Common myeloid progenitor, CD34-positive (primary cell): ENCODE measurements around the gene NPAS2.

Experiments
- CTCF ChIA-PET: fragments of 350-600 bp; sonication (Branson Sonifier 250); formaldehyde crosslinking; loops from one replicate; lab custom pipeline; 2021; ENCODE audit warnings: antibody characterized with exemption; lab: Charles Lee
- POLR2A ChIA-PET: fragments of 350-600 bp; sonication (Branson Sonifier 250); formaldehyde crosslinking; loops from one replicate; lab custom pipeline; 2021; ENCODE audit warnings: antibody characterized with exemption; lab: Charles Lee
- DNase-seq, 3 donors: peaks; one replicate each; pipeline versions ENCODE4 v3.0.0 to v3.0.0-alpha.2; 2013
- H3K27ac ChIP-seq, 2 experiments: 1 replicate in 1 of 2; 2 replicates in 1 of 2; pipeline ENCODE4 v1.7.0; 2013; ENCODE audit warnings: inconsistent platforms in 2 of 2, low read length in 2 of 2, mild to moderate bottlenecking in 2 of 2, low read depth in 1 of 2, moderate library complexity in 1 of 2; ENCODE audit not compliant: severe bottlenecking in 2 of 2, insufficient read depth in 1 of 2, poor library complexity in 1 of 2
- H3K27me3 ChIP-seq, 5 experiments: replicated peaks in 2 of 5; 1 replicate in 3 of 5; 2 replicates in 2 of 5; pipeline versions ENCODE4 v1.6.1 to v1.7.0; 2013; ENCODE audit warnings: low read length in 4 of 5, mild to moderate bottlenecking in 2 of 5, moderate library complexity in 2 of 5, inconsistent platforms in 1 of 5; ENCODE audit not compliant: insufficient read depth in 5 of 5, control insufficient read depth in 4 of 5
- H3K36me3 ChIP-seq, 4 experiments: 1 replicate in 2 of 4; 2 replicates in 2 of 4; pipeline versions ENCODE4 v1.6.1 to v1.7.0; 2013; ENCODE audit warnings: low read length in 3 of 4, control low read depth in 1 of 4, mild to moderate bottlenecking in 1 of 4; ENCODE audit not compliant: control insufficient read depth in 4 of 4, insufficient read depth in 4 of 4
- H3K4me1 ChIP-seq, 4 experiments: 1 replicate in 3 of 4; 2 replicates in 1 of 4; pipeline versions ENCODE4 v1.6.1 to v1.7.1; 2013; ENCODE audit warnings: low read length in 3 of 4, mild to moderate bottlenecking in 3 of 4, control low read depth in 1 of 4, inconsistent platforms in 1 of 4, moderate library complexity in 1 of 4; ENCODE audit not compliant: control insufficient read depth in 4 of 4, insufficient read depth in 4 of 4; ENCODE audit errors: control extremely low read depth in 1 of 4
- H3K4me3 ChIP-seq, 7 experiments: 1 replicate in 4 of 7; 2 replicates in 3 of 7; pipeline versions ENCODE4 v1.5.1 to v1.7.0; 2013; ENCODE audit warnings: mild to moderate bottlenecking in 7 of 7, low read length in 6 of 7, moderate library complexity in 6 of 7, inconsistent platforms in 2 of 7, low read depth in 2 of 7, control low read depth in 1 of 7; ENCODE audit not compliant: insufficient read depth in 4 of 7, control insufficient read depth in 1 of 7; ENCODE audit errors: extremely low read depth in 1 of 7
- H3K9me3 ChIP-seq, 5 experiments: 1 replicate in 4 of 5; 2 replicates in 1 of 5; pipeline versions ENCODE4 v1.6.1 to v1.7.1; 2013; ENCODE audit warnings: low read length in 4 of 5, mild to moderate bottlenecking in 2 of 5, inconsistent platforms in 1 of 5, low read depth in 1 of 5, moderate library complexity in 1 of 5; ENCODE audit not compliant: control insufficient read depth in 4 of 5, insufficient read depth in 2 of 5; ENCODE audit errors: control extremely low read depth in 1 of 5
- WGBS: methylation state at CpG from one replicate; pipeline ENCODE4 v1.1.5; 2013; ENCODE audit not compliant: insufficient coverage; 5-methylcytosine and 5-hydroxymethylcytosine counted together

Gene NPAS2

DNA sequence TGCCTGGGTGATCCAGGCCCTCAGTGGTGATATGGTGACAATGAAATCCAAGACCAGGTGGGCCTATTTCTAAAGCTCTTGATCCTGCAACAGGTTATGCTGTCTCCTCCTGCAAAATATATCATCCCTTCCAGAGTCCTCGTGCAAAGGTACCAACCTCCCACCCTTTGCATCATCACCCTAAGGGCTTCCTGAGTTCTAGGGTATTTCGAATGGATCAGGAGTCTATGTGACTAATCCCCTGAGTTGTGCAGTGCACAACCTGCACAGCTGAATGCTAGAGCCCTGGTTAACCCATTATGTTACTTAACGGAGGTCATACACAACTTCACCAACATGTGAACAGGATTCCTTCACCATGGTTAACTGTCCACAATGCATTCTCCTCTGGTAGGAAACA lies 13.4 kb upstream of the NPAS2 start:
- Histone ChIP-seq H3K9me3 (peaks cover 0 to 6% (median 0%) of the 10 kb centered on the region in 5 experiments), H3K36me3 (no peaks in the 10 kb centered on the region), H3K4me1 (no peaks in the 10 kb centered on the region), H3K27me3 (peaks cover 0 to 23% (median 4%) of the 10 kb centered on the region in 5 experiments), H3K4me3 (no peak overlapping the region), H3K27ac (no peak overlapping the region)
- WGBS = 85% methylated on average over 2 of the region's 3 CpGs
- ChIA-PET CTCF (no interaction called here), POLR2A (no interaction called here)
- DNase-seq = no peak

GRCh38 chr2:100807707-100808106 lies 12.2 kb upstream of the NPAS2 start:
- Histone ChIP-seq H3K9me3 (peaks cover 0 to 6% (median 0%) of the 10 kb centered on the region in 5 experiments), H3K27me3 (peaks cover 0 to 32% (median 6%) of the 10 kb centered on the region in 5 experiments), H3K27ac (no peak overlapping the region), H3K4me3 (no peak overlapping the region), H3K4me1 (no peaks in the 10 kb centered on the region), H3K36me3 (no peaks in the 10 kb centered on the region)
- CTCF ChIA-PET = no interaction called here
- POLR2A ChIA-PET = no interaction called here
- DNase-seq = no peak
- WGBS = 100% methylated on average over 1 of the region's 4 CpGs

DNA sequence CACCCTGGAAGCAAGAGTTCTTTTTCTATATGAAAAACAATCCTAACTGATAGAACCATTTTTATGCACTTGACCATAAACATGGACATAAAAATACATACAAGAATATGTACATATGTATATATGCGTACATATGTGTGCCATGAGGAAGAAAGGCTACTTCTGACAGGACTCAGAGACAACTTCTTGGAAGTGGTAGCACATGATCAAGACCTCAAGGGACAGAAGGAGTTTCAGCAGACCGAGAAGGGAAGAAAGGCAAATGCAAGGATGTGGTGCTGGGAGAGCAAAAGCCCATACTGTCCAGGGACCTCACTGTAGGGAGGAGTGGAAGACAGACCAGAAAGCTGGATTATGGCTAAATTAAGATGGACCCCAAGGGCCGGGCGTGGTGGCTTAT lies 11.4 kb upstream of the NPAS2 start:
- no peak overlapping the region for H3K4me3 ChIP-seq
- ChIA-PET POLR2A (no interaction called here), CTCF (interaction anchor here (0.5 kb wide), 1 partner anchor 816 kb away, joined by 3 read pairs; no protein-coding TSS in a partner anchor)
- WGBS = 96% methylated on average over 4 of the region's 4 CpGs
- H3K9me3 ChIP-seq = peaks cover 0 to 6% (median 0%) of the 10 kb centered on the region in 5 experiments
- H3K27me3 ChIP-seq = peaks cover 0 to 32% (median 10%) of the 10 kb centered on the region in 5 experiments
- no peaks in the 10 kb centered on the region for H3K36me3 ChIP-seq
- H3K4me1 ChIP-seq = no peaks in the 10 kb centered on the region
- no peak for DNase-seq
- no peak overlapping the region for H3K27ac ChIP-seq

GRCh38 chr2:100809506-100809905 lies 10.4 kb upstream of the NPAS2 start:
- no peak overlapping the region for H3K27ac ChIP-seq
- no peak for DNase-seq
- H3K36me3 ChIP-seq = no peaks in the 10 kb centered on the region
- peaks cover 0 to 38% (median 13%) of the 10 kb centered on the region in 5 experiments for H3K27me3 ChIP-seq
- H3K9me3 ChIP-seq = peaks cover 0 to 6% (median 0%) of the 10 kb centered on the region in 5 experiments
- H3K4me3 ChIP-seq = no peak overlapping the region
- 94% methylated on average over 2 of the region's 3 CpGs for WGBS
- ChIA-PET POLR2A (no interaction called here), CTCF (interaction anchor here (0.8 to 1.6 kb wide), 2 partner anchors 11 to 14 kb away, joined by 3 read pairs; no protein-coding TSS in a partner anchor)
- H3K4me1 ChIP-seq = no peaks in the 10 kb centered on the region

- H3K4me1 ChIP-seq = no peaks in the 10 kb centered on the region
- POLR2A ChIA-PET = no interaction called here
- H3K27me3 ChIP-seq = peaks cover 0 to 43% (median 15%) of the 10 kb centered on the region in 5 experiments
- DNase-seq = no peak
- H3K9me3 ChIP-seq = peaks cover 0 to 6% (median 0%) of the 10 kb centered on the region in 5 experiments
- H3K27ac ChIP-seq = no peak overlapping the region
- CTCF ChIA-PET = interaction anchor here (1.6 kb wide), 1 partner anchor 15 kb away, joined by 3 read pairs; no protein-coding TSS in a partner anchor
- no peak overlapping the region for H3K4me3 ChIP-seq
- H3K36me3 ChIP-seq = no peaks in the 10 kb centered on the region
- WGBS = 89% methylated on average over 1 of the region's 5 CpGs
Observed at GRCh38 chr2:100810603-100811145, 9.3 kb upstream of the NPAS2 start.

GRCh38 chr2:100812116-100812515 lies 7.8 kb upstream of the NPAS2 start:
- Histone ChIP-seq H3K27ac (no peak overlapping the region), H3K4me3 (no peak overlapping the region), H3K4me1 (no peaks in the 10 kb centered on the region), H3K27me3 (peaks cover under 1 to 49% (median 19%) of the 10 kb centered on the region in 5 experiments), H3K36me3 (no peaks in the 10 kb centered on the region), H3K9me3 (peaks cover 0 to 6% (median 0%) of the 10 kb centered on the region in 5 experiments)
- CTCF ChIA-PET = no interaction called here
- POLR2A ChIA-PET = no interaction called here
- 100% methylated on average over 2 of the region's 4 CpGs for WGBS
- DNase-seq = no peak

DNA sequence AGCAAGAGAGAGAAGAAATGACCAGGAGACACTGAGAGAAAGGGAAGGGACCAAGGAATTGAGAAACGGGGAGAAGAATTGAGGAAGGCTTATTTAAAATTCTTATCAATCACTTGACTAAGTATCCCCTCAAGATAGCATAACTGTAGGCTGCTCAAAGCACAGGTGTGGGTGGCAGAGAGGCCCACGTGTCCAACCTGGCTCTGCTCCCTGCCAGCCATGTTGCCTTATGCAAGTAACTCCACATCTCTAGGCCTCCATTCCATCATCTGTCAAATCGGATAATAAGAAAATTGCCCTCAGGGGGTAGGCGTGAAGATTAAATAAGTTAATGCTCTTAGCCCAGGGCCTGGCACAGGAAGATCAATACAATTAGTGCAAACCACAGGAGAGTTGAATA lies 7.4 kb upstream of the NPAS2 start:
- Histone ChIP-seq H3K36me3 (no peaks in the 10 kb centered on the region), H3K27me3 (peaks cover 5 to 49% (median 24%) of the 10 kb centered on the region in 5 experiments), H3K27ac (no peak overlapping the region), H3K9me3 (peaks cover 0 to 6% (median 0%) of the 10 kb centered on the region in 5 experiments), H3K4me1 (no peaks in the 10 kb centered on the region), H3K4me3 (no peak overlapping the region)
- ChIA-PET CTCF (no interaction called here), POLR2A (no interaction called here)
- no peak for DNase-seq
- whole genome bisulfite sequencing = no CpG with 5 or more reads among the region's 4 CpGs
